Right cardiac atrium (tissue), 5 donors: ENCODE measurements around the gene CACNA1H. TPM values are rescaled to one million over a fixed set of nuclear protein-coding genes. Genes with fewer than 3 reads are reported as not detected.

ENCODE experiments used
- ATAC-seq, 2 donors: fragments of 200-7000 bp; cut with Tn5 transposase; one replicate each; pipeline versions ENCODE4 v1.8.0 to v1.9.1; 2020; ENCODE audit warnings: moderate library complexity in 2 of 2, mild to moderate bottlenecking in 1 of 2
- DNase-seq, 3 donors: peaks; one replicate each; pipeline ENCODE4 v3.0.0-alpha.2; 2020
- H3K27ac ChIP-seq: one replicate; pipeline ENCODE4 v1.5.1; 2013; ENCODE audit warnings: mild to moderate bottlenecking, low read length, control low read depth, moderate library complexity
- H3K27me3 ChIP-seq: one replicate; pipeline ENCODE4 v1.6.1; 2013; ENCODE audit not compliant: control insufficient read depth, insufficient read depth
- H3K4me1 ChIP-seq: one replicate; pipeline ENCODE4 v1.6.1; 2013; ENCODE audit warnings: low read length; ENCODE audit not compliant: control insufficient read depth, insufficient read depth
- H3K4me3 ChIP-seq: one replicate; pipeline ENCODE4 v1.5.1; 2013; ENCODE audit warnings: low read length, control low read depth
- H3K9me3 ChIP-seq: one replicate; pipeline ENCODE4 v1.6.1; 2013; ENCODE audit warnings: low read length; ENCODE audit not compliant: control insufficient read depth
- WGBS: extraction: QIAGEN DNeasy Blood & Tissue Kit; methylation state at CpG from one replicate; pipeline ENCODE4 v1.1.7; 2013; 5-methylcytosine and 5-hydroxymethylcytosine counted together
- intact Hi-C, 4 donors: fragments of 100-400 bp; cut with DNase I; formaldehyde crosslinking; loops; one replicate each; pipeline versions ENCODE4 v1.11.0 to v1.14.0; 2022 to 2023
- polyA plus RNA-seq: library from polyadenylated mRNA; stranded (reverse); fragments of 200-250 nt; gene quantifications from one replicate; pipeline ENCODE4 v1.2.3, GENCODE V29; 2013
- total RNA-seq, 4 donors: library from RNA; stranded (reverse); fragmentation: NEBNext Ultra II Directional; extraction: Animal tissue kit (Norgen Biotek cat#: 25700); gene quantifications; one replicate each; pipeline ENCODE4 v1.2.1, GENCODE V29; 2021
- donor health status: healthy with polysubstance abuse.
- donor health status: DM: no; HTN: yes; CAD: no.
- donor health status: DM: no; HTN: no; CAD: no.
- donor health status: DM: no; HTN: yes; CAD: no; lungs with severe emphysema.
- donor health status: DM: yes; HTN: yes; CAD: no.

CACNA1H gene
- total and polyA plus RNA-seq, 5 donors: 4.2 to 7.8 (median 6.1) TPM

- Histone ChIP-seq H3K4me1 (no peaks in the 10 kb centered on the region), H3K27me3 (no peaks in the 10 kb centered on the region), H3K9me3 (no peaks in the 10 kb centered on the region), H3K27ac (no peak overlapping the region), H3K4me3 (no peak overlapping the region)
- no peak for DNase-seq
- WGBS: 83% methylated on average over 38 of the region's 38 CpGs
- intact Hi-C loops: no loop called here
- no peak for ATAC-seq
Observed at GRCh38 chr16:1162701-1163566, 10.0 kb downstream of the CACNA1H start.

GRCh38 chr16:1163567-1164055, 10.7 kb downstream of the CACNA1H start:
- H3K4me3 ChIP-seq: no peak overlapping the region
- ATAC-seq (no peak), DNase-seq (no peak)
- H3K9me3 ChIP-seq: no peaks in the 10 kb centered on the region
- intact Hi-C loops: no loop called here
- H3K27ac ChIP-seq: no peak overlapping the region
- H3K4me1 ChIP-seq: no peaks in the 10 kb centered on the region
- H3K27me3 ChIP-seq: no peaks in the 10 kb centered on the region
- WGBS: 76% methylated on average over 19 of the region's 19 CpGs

GRCh38 chr16:1164382-1164781, 11.5 kb downstream of the CACNA1H start:
- ATAC-seq (no peak), DNase-seq (no peak)
- Histone ChIP-seq H3K27ac (no peak overlapping the region), H3K9me3 (no peaks in the 10 kb centered on the region), H3K27me3 (no peaks in the 10 kb centered on the region), H3K4me3 (no peak overlapping the region), H3K4me1 (no peaks in the 10 kb centered on the region)
- intact Hi-C loops: no loop called here
- 91% methylated on average over 14 of the region's 14 CpGs for WGBS

- ATAC-seq: no peak
- WGBS: 86% methylated on average over 17 of the region's 17 CpGs
- Histone ChIP-seq H3K9me3 (no peaks in the 10 kb centered on the region), H3K4me3 (no peak overlapping the region), H3K4me1 (no peaks in the 10 kb centered on the region), H3K27me3 (no peaks in the 10 kb centered on the region), H3K27ac (no peak overlapping the region)
- DNase-seq: no peak
- intact Hi-C loops: no loop called here
Observed at GRCh38 chr16:1164975-1165374, 12.1 kb downstream of the CACNA1H start.

- Histone ChIP-seq H3K27me3 (no peaks in the 10 kb centered on the region), H3K27ac (no peak overlapping the region), H3K9me3 (no peaks in the 10 kb centered on the region), H3K4me3 (no peak overlapping the region), H3K4me1 (no peaks in the 10 kb centered on the region)
- WGBS: 78% methylated on average over 12 of the region's 12 CpGs
- no peak for DNase-seq
- ATAC-seq: no peak
- intact Hi-C loops: no loop called here
Observed at GRCh38 chr16:1165511-1165910, 12.6 kb downstream of the CACNA1H start.

GRCh38 chr16:1167276-1168107, 14.6 kb downstream of the CACNA1H start:
- ATAC-seq: no peak

GRCh38 chr16:1168837-1169236, 15.9 kb downstream of the CACNA1H start:
- ATAC-seq (no peak), DNase-seq (no peak)
- no peaks in the 10 kb centered on the region for H3K9me3 ChIP-seq
- H3K4me3 ChIP-seq: no peak overlapping the region
- no peaks in the 10 kb centered on the region for H3K4me1 ChIP-seq
- H3K27ac ChIP-seq: no peak overlapping the region
- H3K27me3 ChIP-seq: no peaks in the 10 kb centered on the region
- 83% methylated on average over 18 of the region's 18 CpGs for WGBS
- intact Hi-C loops: no loop called here

More at GRCh38 chr16:1167276-1168107, 14.6 kb downstream of the CACNA1H start:
- WGBS: 78% methylated on average over 52 of the region's 52 CpGs
- Histone ChIP-seq H3K4me3 (no peak overlapping the region), H3K27me3 (no peaks in the 10 kb centered on the region), H3K4me1 (no peaks in the 10 kb centered on the region), H3K27ac (no peak overlapping the region), H3K9me3 (no peaks in the 10 kb centered on the region)
- no peak for DNase-seq
- intact Hi-C loops: no loop called here

- no peak overlapping the region for H3K27ac ChIP-seq
- 54% methylated on average over 45 of the region's 45 CpGs for WGBS
- H3K9me3 ChIP-seq: no peaks in the 10 kb centered on the region
- H3K27me3 ChIP-seq: no peaks in the 10 kb centered on the region
- no peak for ATAC-seq
- no peak overlapping the region for H3K4me3 ChIP-seq
- no peak for DNase-seq
- no peaks in the 10 kb centered on the region for H3K4me1 ChIP-seq
- intact Hi-C loops: no loop called here
Observed at GRCh38 chr16:1169285-1170075, 16.6 kb downstream of the CACNA1H start.

GRCh38 chr16:1170076-1170418, 17.1 kb downstream of the CACNA1H start:
- no peaks in the 10 kb centered on the region for H3K9me3 ChIP-seq
- no peaks in the 10 kb centered on the region for H3K27me3 ChIP-seq
- no peak for DNase-seq
- 58% methylated on average over 13 of the region's 13 CpGs for WGBS
- intact Hi-C loops: no loop called here
- ATAC-seq: no peak
- no peaks in the 10 kb centered on the region for H3K4me1 ChIP-seq
- no peak overlapping the region for H3K4me3 ChIP-seq
- no peak overlapping the region for H3K27ac ChIP-seq

GRCh38 chr16:1171001-1171400, 18.1 kb downstream of the CACNA1H start:
- no peak for ATAC-seq
- no peaks in the 10 kb centered on the region for H3K4me1 ChIP-seq
- H3K9me3 ChIP-seq: no peaks in the 10 kb centered on the region
- DNase-seq: no peak
- no peak overlapping the region for H3K27ac ChIP-seq
- intact Hi-C loops: no loop called here
- no peaks in the 10 kb centered on the region for H3K27me3 ChIP-seq
- no peak overlapping the region for H3K4me3 ChIP-seq
- 72% methylated on average over 12 of the region's 12 CpGs for WGBS
